Measurements from ENCODE around the gene SEL1L2. TPM values are rescaled to one million over a fixed set of nuclear protein-coding genes. Genes with fewer than 3 reads are reported as not detected.

Gene SEL1L2
- total and polyA plus RNA-seq, 9 of the 15 experiments (the other 6 are each of a cell fraction or from before 2014, with no cell fraction given), result not detected

- no peaks in the 10 kb centered on the region for H3K4me1 ChIP-seq (replicated peaks in 1 of 2; ENCODE audit: control insufficient read depth in 2 of 2, insufficient read depth in 2 of 2, low read length in 2 of 2)
- in situ Hi-C loops (cut with MboI), result no loop called here
- no peak for FAIRE-seq
- TF ChIP-seq IRF2 (CRISPR knock-in tag; IDR thresholded peaks at IDR 0.05), result no peak
- H3K27me3 ChIP-seq (ENCODE audit: control insufficient read depth in 2 of 2, insufficient read depth in 2 of 2, low read length in 2 of 2), result peaks cover 0 to 4% of the 10 kb centered on the region in 2 experiments; a peak in 1 of 5 replicates
- H3K4me3 ChIP-seq, result no peak overlapping the region
- H3K9ac ChIP-seq (ENCODE audit: insufficient read depth in 1 of 2, low read depth in 2 of 2, low read length in 2 of 2), result no peak overlapping the region
- ChIA-PET CTCF (ENCODE audit: low intra/inter-chr PET ratio) (no interaction called here), POLR2A (no interaction called here)
- H3K79me2 ChIP-seq (ENCODE audit: control insufficient read depth, insufficient read depth, low read length), result no peaks in the 10 kb centered on the region
- no peak for DNase-seq (ENCODE audit: extremely low read depth in 1 of 4, low spot score in 3 of 4)
- H2AFZ ChIP-seq (ENCODE audit: low read depth, low read length), result no peak overlapping the region
- 0% methylated on average over 6 of the region's 7 CpGs for WGBS (ENCODE audit: insufficient coverage, low coverage, missing lambda C conversion rate)
- no peak overlapping the region for H3K27ac ChIP-seq (ENCODE audit: extremely low read depth, low read depth, low read length)
- intact Hi-C loops (cut with micrococcal nuclease), result no loop called here
- BruUV-seq (replicated peaks), result no TSS peak
- H3K9me3 ChIP-seq (replicated peaks; ENCODE audit: control insufficient read depth, insufficient read depth, low read depth, low read length), result no peaks in the 10 kb centered on the region
- no peaks in the 10 kb centered on the region for H3K9me1 ChIP-seq (ENCODE audit: control insufficient read depth, insufficient read depth, low read length)
- ATAC-seq, result no peak
- no peak overlapping the region for H3K4me2 ChIP-seq (ENCODE audit: insufficient read depth, low read length)
- H4K20me1 ChIP-seq (replicated peaks; ENCODE audit: control insufficient read depth, insufficient read depth, low read length), result no peaks in the 10 kb centered on the region
- H3K36me3 ChIP-seq (ENCODE audit: control insufficient read depth, insufficient read depth, low read length), result no peaks in the 10 kb centered on the region
Measured at GRCh38 chr20:13857961-13858360, 132.5 kb downstream of the SEL1L2 start.

- CTCF ChIA-PET (ENCODE audit: low intra/inter-chr PET ratio), result no interaction called here
- H3K4me1 ChIP-seq (replicated peaks in 1 of 2; ENCODE audit: control insufficient read depth in 2 of 2, insufficient read depth in 2 of 2, low read length in 2 of 2), result no peaks in the 10 kb centered on the region
- no peak overlapping the region for H2AFZ ChIP-seq (ENCODE audit: low read depth, low read length)
- no peak overlapping the region for H3K4me3 ChIP-seq
- no peak overlapping the region for H3K27ac ChIP-seq (ENCODE audit: extremely low read depth, low read depth, low read length)
- no TSS peak for BruUV-seq (replicated peaks)
- intact Hi-C loops (cut with micrococcal nuclease), result no loop called here
- ATAC-seq, result no peak
- in situ Hi-C loops (cut with MboI), result no loop called here
- TF ChIP-seq ZNF146 (CRISPR knock-in tag; IDR thresholded peaks at IDR 0.05; ENCODE audit: unreplicated experiment) (no peak), MITF (IDR thresholded peaks at IDR 0.05) (no peak), ZNF584 (CRISPR knock-in tag; IDR thresholded peaks at IDR 0.05; ENCODE audit: low read depth) (no peak)
- no peak for FAIRE-seq
- peaks cover 0 to 4% of the 10 kb centered on the region in 2 experiments; a peak in 1 of 5 replicates for H3K27me3 ChIP-seq (ENCODE audit: control insufficient read depth in 2 of 2, insufficient read depth in 2 of 2, low read length in 2 of 2)
- H3K9ac ChIP-seq (ENCODE audit: insufficient read depth in 1 of 2, low read depth in 2 of 2, low read length in 2 of 2), result no peak overlapping the region
- H3K9me3 ChIP-seq (replicated peaks; ENCODE audit: control insufficient read depth, insufficient read depth, low read depth, low read length), result no peaks in the 10 kb centered on the region
- H3K4me2 ChIP-seq (ENCODE audit: insufficient read depth, low read length), result no peak overlapping the region
- POLR2A ChIA-PET, result no interaction called here
- 0% methylated on average over 2 of the region's 3 CpGs for whole genome bisulfite sequencing (ENCODE audit: insufficient coverage, low coverage, missing lambda C conversion rate)
- no peak for DNase-seq (ENCODE audit: extremely low read depth in 1 of 4, low spot score in 3 of 4)
- no peaks in the 10 kb centered on the region for H4K20me1 ChIP-seq (replicated peaks; ENCODE audit: control insufficient read depth, insufficient read depth, low read length)
- H3K9me1 ChIP-seq (ENCODE audit: control insufficient read depth, insufficient read depth, low read length), result no peaks in the 10 kb centered on the region
- no peaks in the 10 kb centered on the region for H3K79me2 ChIP-seq (ENCODE audit: control insufficient read depth, insufficient read depth, low read length)
- no peaks in the 10 kb centered on the region for H3K36me3 ChIP-seq (ENCODE audit: control insufficient read depth, insufficient read depth, low read length)
Measured at GRCh38 chr20:13857304-13857703, 133.1 kb downstream of the SEL1L2 start.

Measured in K562 (cell line).